ENCODE measurements around the gene TDRD7.

DNA sequence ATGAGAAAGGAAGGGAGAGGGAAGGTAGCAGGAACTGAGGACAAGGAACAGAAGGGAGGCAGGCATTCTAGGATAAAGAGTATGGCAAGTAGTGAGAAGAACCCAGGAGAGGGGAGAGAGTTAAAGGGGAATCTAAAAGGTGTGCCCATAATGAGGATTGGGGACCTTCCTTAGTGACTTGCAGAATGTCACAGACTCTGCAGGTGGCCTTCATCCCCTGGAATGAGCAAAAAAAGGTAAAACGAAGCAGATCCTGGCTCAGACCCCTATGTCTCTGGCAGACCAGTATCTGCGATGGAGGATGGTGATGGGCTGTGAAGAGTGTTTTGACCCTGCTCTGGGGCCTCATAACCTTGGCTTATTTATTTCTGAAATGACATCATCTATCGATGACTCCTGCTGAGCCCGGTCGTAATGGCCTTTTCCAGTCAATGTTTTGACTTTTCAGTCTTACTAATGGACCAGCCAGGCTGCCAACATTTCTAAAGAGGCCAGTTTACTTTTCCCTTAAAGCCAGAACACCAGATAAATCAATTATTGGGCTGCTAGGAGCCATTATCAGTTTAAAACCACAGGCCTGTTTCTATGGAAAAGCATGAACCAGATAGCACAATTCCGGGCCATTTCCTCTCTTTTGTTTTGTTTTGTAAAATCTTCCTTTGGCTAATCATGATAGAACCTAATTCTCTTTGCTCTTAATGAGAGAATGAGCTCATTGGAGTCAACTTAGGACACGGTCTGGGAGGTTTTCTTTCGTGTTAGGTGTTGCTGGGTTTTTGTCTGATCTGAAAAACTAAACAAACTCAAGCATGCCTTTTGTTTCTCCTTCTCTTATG, 92.7 kb downstream of the TDRD7 start:
- TF ChIP-seq, protein P1, sequence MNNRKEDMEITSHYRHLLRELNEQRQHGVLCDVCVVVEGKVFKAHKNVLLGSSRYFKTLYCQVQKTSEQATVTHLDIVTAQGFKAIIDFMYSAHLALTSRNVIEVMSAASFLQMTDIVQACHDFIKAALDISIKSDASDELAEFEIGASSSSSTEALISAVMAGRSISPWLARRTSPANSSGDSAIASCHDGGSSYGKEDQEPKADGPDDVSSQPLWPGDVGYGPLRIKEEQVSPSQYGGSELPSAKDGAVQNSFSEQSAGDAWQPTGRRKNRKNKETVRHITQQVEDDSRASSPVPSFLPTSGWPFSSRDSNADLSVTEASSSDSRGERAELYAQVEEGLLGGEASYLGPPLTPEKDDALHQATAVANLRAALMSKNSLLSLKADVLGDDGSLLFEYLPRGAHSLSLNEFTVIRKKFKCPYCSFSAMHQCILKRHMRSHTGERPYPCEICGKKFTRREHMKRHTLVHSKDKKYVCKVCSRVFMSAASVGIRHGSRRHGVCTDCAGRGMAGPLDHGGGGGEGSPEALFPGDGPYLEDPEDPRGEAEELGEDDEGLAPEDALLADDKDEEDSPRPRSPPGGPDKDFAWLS (CRISPR knock-in tag; IDR thresholded peaks at IDR 0.05; ENCODE audit: borderline replicate concordance), result no peak
- no peak for TF ChIP-seq SIN3A (IDR thresholded peaks at IDR 0.05; ENCODE audit: borderline replicate concordance, low read depth, low read length)
- TF ChIP-seq, protein P2, sequence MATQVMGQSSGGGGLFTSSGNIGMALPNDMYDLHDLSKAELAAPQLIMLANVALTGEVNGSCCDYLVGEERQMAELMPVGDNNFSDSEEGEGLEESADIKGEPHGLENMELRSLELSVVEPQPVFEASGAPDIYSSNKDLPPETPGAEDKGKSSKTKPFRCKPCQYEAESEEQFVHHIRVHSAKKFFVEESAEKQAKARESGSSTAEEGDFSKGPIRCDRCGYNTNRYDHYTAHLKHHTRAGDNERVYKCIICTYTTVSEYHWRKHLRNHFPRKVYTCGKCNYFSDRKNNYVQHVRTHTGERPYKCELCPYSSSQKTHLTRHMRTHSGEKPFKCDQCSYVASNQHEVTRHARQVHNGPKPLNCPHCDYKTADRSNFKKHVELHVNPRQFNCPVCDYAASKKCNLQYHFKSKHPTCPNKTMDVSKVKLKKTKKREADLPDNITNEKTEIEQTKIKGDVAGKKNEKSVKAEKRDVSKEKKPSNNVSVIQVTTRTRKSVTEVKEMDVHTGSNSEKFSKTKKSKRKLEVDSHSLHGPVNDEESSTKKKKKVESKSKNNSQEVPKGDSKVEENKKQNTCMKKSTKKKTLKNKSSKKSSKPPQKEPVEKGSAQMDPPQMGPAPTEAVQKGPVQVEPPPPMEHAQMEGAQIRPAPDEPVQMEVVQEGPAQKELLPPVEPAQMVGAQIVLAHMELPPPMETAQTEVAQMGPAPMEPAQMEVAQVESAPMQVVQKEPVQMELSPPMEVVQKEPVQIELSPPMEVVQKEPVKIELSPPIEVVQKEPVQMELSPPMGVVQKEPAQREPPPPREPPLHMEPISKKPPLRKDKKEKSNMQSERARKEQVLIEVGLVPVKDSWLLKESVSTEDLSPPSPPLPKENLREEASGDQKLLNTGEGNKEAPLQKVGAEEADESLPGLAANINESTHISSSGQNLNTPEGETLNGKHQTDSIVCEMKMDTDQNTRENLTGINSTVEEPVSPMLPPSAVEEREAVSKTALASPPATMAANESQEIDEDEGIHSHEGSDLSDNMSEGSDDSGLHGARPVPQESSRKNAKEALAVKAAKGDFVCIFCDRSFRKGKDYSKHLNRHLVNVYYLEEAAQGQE (IDR thresholded peaks at IDR 0.05; ENCODE audit: borderline replicate concordance in 1 of 2, low read depth in 1 of 2, low read length in 2 of 2), result no peak
- TF ChIP-seq, protein P3, sequence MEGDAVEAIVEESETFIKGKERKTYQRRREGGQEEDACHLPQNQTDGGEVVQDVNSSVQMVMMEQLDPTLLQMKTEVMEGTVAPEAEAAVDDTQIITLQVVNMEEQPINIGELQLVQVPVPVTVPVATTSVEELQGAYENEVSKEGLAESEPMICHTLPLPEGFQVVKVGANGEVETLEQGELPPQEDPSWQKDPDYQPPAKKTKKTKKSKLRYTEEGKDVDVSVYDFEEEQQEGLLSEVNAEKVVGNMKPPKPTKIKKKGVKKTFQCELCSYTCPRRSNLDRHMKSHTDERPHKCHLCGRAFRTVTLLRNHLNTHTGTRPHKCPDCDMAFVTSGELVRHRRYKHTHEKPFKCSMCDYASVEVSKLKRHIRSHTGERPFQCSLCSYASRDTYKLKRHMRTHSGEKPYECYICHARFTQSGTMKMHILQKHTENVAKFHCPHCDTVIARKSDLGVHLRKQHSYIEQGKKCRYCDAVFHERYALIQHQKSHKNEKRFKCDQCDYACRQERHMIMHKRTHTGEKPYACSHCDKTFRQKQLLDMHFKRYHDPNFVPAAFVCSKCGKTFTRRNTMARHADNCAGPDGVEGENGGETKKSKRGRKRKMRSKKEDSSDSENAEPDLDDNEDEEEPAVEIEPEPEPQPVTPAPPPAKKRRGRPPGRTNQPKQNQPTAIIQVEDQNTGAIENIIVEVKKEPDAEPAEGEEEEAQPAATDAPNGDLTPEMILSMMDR (CRISPR knock-in tag; IDR thresholded peaks at IDR 0.05), result no peak
- TF ChIP-seq EZH2 (conservative IDR thresholded peaks at IDR 0.05; ENCODE audit: low read depth, low read length), result no peak
- TF ChIP-seq SRY (CRISPR knock-in tag; IDR thresholded peaks at IDR 0.05), result no peak
- TF ChIP-seq NONO (IDR thresholded peaks at IDR 0.05), result no peak
- no peak for TF ChIP-seq NONO (CRISPR knock-in tag; conservative IDR thresholded peaks at IDR 0.05)
- TF ChIP-seq MED8 (CRISPR knock-in tag; IDR thresholded peaks at IDR 0.05; ENCODE audit: insufficient replicate concordance), result no peak

Data from HepG2 (cell line).